Stomach (tissue), 4 donors: ENCODE measurements around the gene LONP1.

ENCODE experiments used
- POLR2A ChIP-seq, 4 donors: fragments of 450-650 bp; IDR thresholded peaks; one replicate each; pipeline ENCODE4 v1.6.1; 2016; ENCODE audit warnings: antibody characterized with exemption in 4 of 4, control low read depth in 2 of 4, mild to moderate bottlenecking in 1 of 4, moderate library complexity in 1 of 4
- POLR2AphosphoS5 ChIP-seq, 3 donors: sonication (generic); formaldehyde crosslinking; IDR thresholded peaks; one replicate each; pipeline ENCODE4 v1.6.1; 2016; ENCODE audit warnings: antibody characterized with exemption in 3 of 3
- TF ChIP-seq, protein P1 (sequence below), 7 experiments: fragments of 450-650 bp in 4 of 7; fragments of 200-600 bp in 3 of 7; sonication (generic) in 3 of 7; IDR thresholded peaks; one replicate each; pipeline ENCODE4 v1.5.1; 2016 to 2019; ENCODE audit warnings: antibody characterized with exemption in 7 of 7, control low read depth in 2 of 7, mild to moderate bottlenecking in 1 of 7

DNA sequence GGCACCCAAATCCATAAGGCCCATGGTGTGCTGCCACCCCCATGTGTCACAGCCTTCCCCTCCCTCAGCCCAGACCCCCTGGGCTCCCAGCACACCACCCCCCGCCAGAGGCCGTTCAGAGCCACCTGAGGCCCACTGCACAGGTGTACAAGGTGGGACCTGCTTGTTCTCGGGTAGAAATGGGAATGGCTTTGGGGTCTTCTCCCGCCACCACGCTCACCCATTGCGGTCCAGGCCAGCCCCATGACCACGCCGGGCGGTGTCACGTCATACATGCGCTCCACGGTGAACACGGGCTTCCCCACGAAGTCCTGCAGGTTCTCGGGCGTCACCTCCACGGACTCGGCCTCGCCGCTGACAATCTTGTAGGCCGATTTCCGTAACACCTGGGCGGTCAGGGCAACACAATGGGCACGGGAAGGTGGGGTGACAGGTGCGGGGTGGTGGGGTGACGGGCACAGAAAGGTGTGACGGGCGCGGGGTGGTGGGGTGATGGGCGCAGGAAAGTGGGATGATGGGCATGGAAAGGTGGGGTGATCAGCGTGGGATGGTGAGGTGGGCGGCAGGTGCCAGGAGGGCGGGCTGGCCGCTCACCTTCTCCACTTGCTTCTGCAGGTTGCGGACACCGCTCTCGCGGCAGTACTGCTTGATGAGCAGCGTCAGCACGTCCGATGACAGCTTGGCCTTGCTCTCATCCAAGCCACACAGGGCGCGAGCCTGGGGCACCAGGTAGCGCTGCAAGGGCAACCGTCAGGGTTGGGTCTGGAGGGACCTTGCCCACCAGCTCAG lies 25.6 kb downstream of the LONP1 start:
- TF ChIP-seq POLR2A (IDR thresholded peaks at IDR 0.05) (no peak), POLR2AphosphoS5 (IDR thresholded peaks at IDR 0.05) (no peak)
- TF ChIP-seq, protein P1, sequence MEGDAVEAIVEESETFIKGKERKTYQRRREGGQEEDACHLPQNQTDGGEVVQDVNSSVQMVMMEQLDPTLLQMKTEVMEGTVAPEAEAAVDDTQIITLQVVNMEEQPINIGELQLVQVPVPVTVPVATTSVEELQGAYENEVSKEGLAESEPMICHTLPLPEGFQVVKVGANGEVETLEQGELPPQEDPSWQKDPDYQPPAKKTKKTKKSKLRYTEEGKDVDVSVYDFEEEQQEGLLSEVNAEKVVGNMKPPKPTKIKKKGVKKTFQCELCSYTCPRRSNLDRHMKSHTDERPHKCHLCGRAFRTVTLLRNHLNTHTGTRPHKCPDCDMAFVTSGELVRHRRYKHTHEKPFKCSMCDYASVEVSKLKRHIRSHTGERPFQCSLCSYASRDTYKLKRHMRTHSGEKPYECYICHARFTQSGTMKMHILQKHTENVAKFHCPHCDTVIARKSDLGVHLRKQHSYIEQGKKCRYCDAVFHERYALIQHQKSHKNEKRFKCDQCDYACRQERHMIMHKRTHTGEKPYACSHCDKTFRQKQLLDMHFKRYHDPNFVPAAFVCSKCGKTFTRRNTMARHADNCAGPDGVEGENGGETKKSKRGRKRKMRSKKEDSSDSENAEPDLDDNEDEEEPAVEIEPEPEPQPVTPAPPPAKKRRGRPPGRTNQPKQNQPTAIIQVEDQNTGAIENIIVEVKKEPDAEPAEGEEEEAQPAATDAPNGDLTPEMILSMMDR (IDR thresholded peaks at IDR 0.05) = no peak
